ENCODE data around the gene TGFBR2.

Gene TGFBR2

GRCh38 chr3:30695302-30696061 is 89.1 kb downstream of the TGFBR2 start:
- DNase-seq: no peak

GRCh38 chr3:30696403-30696819 is 90.0 kb downstream of the TGFBR2 start:
- DNase-seq: no peak

- no peak for DNase-seq
Measured at GRCh38 chr3:30696896-30697295, 90.5 kb downstream of the TGFBR2 start.

GRCh38 chr3:30698549-30698948 is 92.1 kb downstream of the TGFBR2 start:
- no peak for DNase-seq

- no peak for DNase-seq
Measured at GRCh38 chr3:30699927-30700326, 93.5 kb downstream of the TGFBR2 start.

GRCh38 chr3:30700702-30701321 is 94.4 kb downstream of the TGFBR2 start:
- DNase-seq: no peak

GRCh38 chr3:30702038-30702827 is 95.8 kb downstream of the TGFBR2 start:
- no peak for DNase-seq

GRCh38 chr3:30702828-30703397 is 96.5 kb downstream of the TGFBR2 start:
- no peak for DNase-seq

- no peak for DNase-seq
Measured at GRCh38 chr3:30704931-30705890, 98.8 kb downstream of the TGFBR2 start.

GRCh38 chr3:30707825-30708224 is 101.4 kb downstream of the TGFBR2 start:
- DNase-seq: no peak

GRCh38 chr3:30708472-30708871 is 102.1 kb downstream of the TGFBR2 start:
- no peak for DNase-seq

GRCh38 chr3:30710017-30710416 is 103.6 kb downstream of the TGFBR2 start:
- DNase-seq: no peak

GRCh38 chr3:30711151-30711550 is 104.8 kb downstream of the TGFBR2 start:
- DNase-seq: no peak

- DNase-seq: no peak
Measured at GRCh38 chr3:30711867-30712266, 105.5 kb downstream of the TGFBR2 start.

- DNase-seq: no peak
Measured at GRCh38 chr3:30712991-30713390, 106.6 kb downstream of the TGFBR2 start.

- no peak for DNase-seq
Measured at GRCh38 chr3:30713885-30714503, 107.6 kb downstream of the TGFBR2 start.

- no peak for DNase-seq
Measured at GRCh38 chr3:30719536-30719935, 113.1 kb downstream of the TGFBR2 start.

GRCh38 chr3:30720586-30721313 is 114.3 kb downstream of the TGFBR2 start:
- no peak for DNase-seq

- no peak for DNase-seq
Measured at GRCh38 chr3:30721314-30721634, 114.9 kb downstream of the TGFBR2 start.

- DNase-seq: no peak
Measured at GRCh38 chr3:30723211-30723610, 116.8 kb downstream of the TGFBR2 start.

- no peak for DNase-seq
Measured at GRCh38 chr3:30724863-30725262, 118.5 kb downstream of the TGFBR2 start.
